IMR-90 (cell line): ENCODE data around the gene MAGEA8. TPM values are rescaled to one million over a fixed set of nuclear protein-coding genes. Genes with fewer than 3 reads are reported as not detected.

Source experiments
- ATAC-seq: fragments of 200-7000 bp; cut with Tn5 transposase; 2 replicates; pipeline ENCODE4 v1.9.1; 2020; ENCODE audit warnings: low read depth, mild to moderate bottlenecking, moderate library complexity
- BruUV-seq: library from RNA; stranded (reverse); fragments of 400-500 nt; replicated peaks from 2 replicates; lab custom pipeline; 2021; lab: Mats Ljungman, UMichigan
- CTCF ChIA-PET: fragments of 300-600 bp; formaldehyde crosslinking; extraction: SDS; loops from one replicate; lab custom pipeline; 2021; ENCODE audit warnings: antibody characterized with exemption; lab: Yijun Ruan, JAX
- POLR2A ChIA-PET: fragments of 300-600 bp; sonication (Branson Sonifier 250); formaldehyde crosslinking; loops from one replicate; lab custom pipeline; 2022; ENCODE audit warnings: antibody characterized with exemption; ENCODE audit not compliant: unreplicated experiment; lab: Charles Lee
- DNase-seq: peaks from one replicate; pipeline ENCODE4 v3.0.0; 2013
- H2AFZ ChIP-seq: replicated peaks from 2 replicates; pipeline ENCODE3; 2013; ENCODE audit warnings: low read length, mild to moderate bottlenecking; ENCODE audit not compliant: poor library complexity
- H2AK5ac ChIP-seq: 2 replicates; pipeline ENCODE4 v1.6.1; 2013; ENCODE audit warnings: low read depth, low read length, inconsistent platforms
- H2AK9ac ChIP-seq: replicated peaks from 2 replicates; pipeline ENCODE3; 2013; ENCODE audit warnings: mild to moderate bottlenecking, low read depth, low read length, moderate library complexity; ENCODE audit not compliant: poor library complexity
- H2BK120ac ChIP-seq: 2 replicates; pipeline ENCODE4 v1.6.1; 2013; ENCODE audit warnings: low read depth, low read length, inconsistent platforms
- H2BK15ac ChIP-seq: 3 replicates; pipeline ENCODE4 v1.6.1; 2013; ENCODE audit warnings: low read depth, low read length, inconsistent platforms
- H2BK20ac ChIP-seq: 2 replicates; pipeline ENCODE4 v1.6.1; 2013; ENCODE audit warnings: low read depth, mild to moderate bottlenecking, inconsistent platforms, low read length, moderate library complexity
- H2BK5ac ChIP-seq: 2 replicates; pipeline ENCODE4 v1.6.1; 2013; ENCODE audit warnings: mild to moderate bottlenecking, low read depth, low read length, inconsistent platforms; ENCODE audit not compliant: poor library complexity, severe bottlenecking
- H3K14ac ChIP-seq: replicated peaks from 2 replicates; pipeline ENCODE4 v1.6.1; 2013; ENCODE audit warnings: low read depth, low read length, inconsistent platforms
- H3K18ac ChIP-seq: 2 replicates; pipeline ENCODE4 v1.6.1; 2013; ENCODE audit warnings: low read depth, low read length, control low read depth
- H3K23ac ChIP-seq: 2 replicates; pipeline ENCODE4 v1.6.1; 2013; ENCODE audit warnings: low read depth, low read length, inconsistent platforms
- H3K27ac ChIP-seq: 2 replicates; pipeline ENCODE4 v1.5.1; 2013; ENCODE audit warnings: mild to moderate bottlenecking, control low read depth, low read length; ENCODE audit not compliant: insufficient read depth
- H3K27me3 ChIP-seq: 2 replicates; pipeline ENCODE4 v1.6.1; 2013; ENCODE audit warnings: low read length; ENCODE audit not compliant: control insufficient read depth, insufficient read depth
- H3K36me3 ChIP-seq: 2 replicates; pipeline ENCODE4 v1.6.1; 2013; ENCODE audit warnings: low read length, mixed read lengths; ENCODE audit not compliant: control insufficient read depth, insufficient read depth
- H3K4ac ChIP-seq: 2 replicates; pipeline ENCODE4 v1.6.1; 2013; ENCODE audit warnings: low read depth, low read length, inconsistent platforms
- H3K4me1 ChIP-seq: 2 replicates; pipeline ENCODE4 v1.6.1; 2013; ENCODE audit warnings: low read length, mixed read lengths; ENCODE audit not compliant: control insufficient read depth, insufficient read depth
- H3K4me2 ChIP-seq: 2 replicates; pipeline ENCODE4 v1.6.1; 2013; ENCODE audit warnings: low read depth, mild to moderate bottlenecking, control low read depth, low read length, moderate library complexity
- H3K4me3 ChIP-seq: 2 replicates; pipeline ENCODE4 v1.5.1; 2013; ENCODE audit warnings: low read depth, mild to moderate bottlenecking, control low read depth, low read length, moderate library complexity; ENCODE audit not compliant: insufficient read depth
- H3K56ac ChIP-seq: 2 replicates; pipeline ENCODE4 v1.6.1; 2013; ENCODE audit warnings: low read length, inconsistent platforms; ENCODE audit not compliant: insufficient read depth; ENCODE audit errors: extremely low read depth
- H3K79me1 ChIP-seq, 2 experiments: 2 replicates each; pipeline ENCODE4 v1.6.1; 2013; ENCODE audit warnings: low read length in 2 of 2, inconsistent platforms in 1 of 2, low read depth in 1 of 2
- H3K9ac ChIP-seq: 2 replicates; pipeline ENCODE4 v1.6.1; 2013; ENCODE audit warnings: low read depth, low read length, control low read depth
- H3K9me1 ChIP-seq: 2 replicates; pipeline ENCODE4 v1.6.1; 2013; ENCODE audit warnings: low read length, inconsistent platforms; ENCODE audit not compliant: insufficient read depth
- H3K9me3 ChIP-seq: 2 replicates; pipeline ENCODE4 v1.6.1; 2013; ENCODE audit warnings: low read length; ENCODE audit not compliant: control insufficient read depth, insufficient read depth
- H4K20me1 ChIP-seq: 2 replicates; pipeline ENCODE4 v1.6.1; 2013; ENCODE audit warnings: low read length, inconsistent platforms; ENCODE audit not compliant: insufficient read depth
- H4K5ac ChIP-seq: 2 replicates; pipeline ENCODE4 v1.6.1; 2013; ENCODE audit warnings: mild to moderate bottlenecking, low read depth, low read length, control low read depth
- H4K8ac ChIP-seq, 2 experiments: 2 replicates each; pipeline ENCODE4 v1.6.1; 2013; ENCODE audit warnings: low read depth in 2 of 2, low read length in 2 of 2, control low read depth in 1 of 2, inconsistent platforms in 1 of 2
- H4K91ac ChIP-seq: 2 replicates; pipeline ENCODE4 v1.6.1; 2013; ENCODE audit warnings: low read depth, low read length, inconsistent platforms; ENCODE audit not compliant: insufficient read depth
- BHLHE40 ChIP-seq: fragments of 150-350 bp; IDR thresholded peaks from 2 replicates; pipeline ENCODE4 v1.6.1; 2016; ENCODE audit warnings: mild to moderate bottlenecking, low read depth, low read length
- CEBPB ChIP-seq: IDR thresholded peaks from 2 replicates; pipeline ENCODE4 v1.6.1; 2012; ENCODE audit warnings: low read depth, low read length, improper control_type of control experiment
- CHD1 ChIP-seq: IDR thresholded peaks from 2 replicates; pipeline ENCODE4 v1.6.1; 2012; ENCODE audit warnings: low read depth, low read length, improper control_type of control experiment
- CTCF ChIP-seq: conservative IDR thresholded peaks from 2 replicates; pipeline ENCODE4 v1.5.1; 2012; ENCODE audit warnings: mild to moderate bottlenecking, low read depth, low read length, improper control_type of control experiment
- FOS ChIP-seq: fragments of 150-350 bp; IDR thresholded peaks from 2 replicates; pipeline ENCODE4 v1.6.1; 2016; ENCODE audit warnings: low read depth, low read length
- MAZ ChIP-seq: IDR thresholded peaks from 2 replicates; pipeline ENCODE4 v1.6.1; 2012; ENCODE audit warnings: low read depth, mild to moderate bottlenecking, low read length, improper control_type of control experiment, moderate library complexity, borderline replicate concordance
- MXI1 ChIP-seq: IDR thresholded peaks from 2 replicates; pipeline ENCODE4 v1.6.1; 2012; ENCODE audit warnings: low read depth, mild to moderate bottlenecking, low read length, moderate library complexity, borderline replicate concordance
- NFE2L2 ChIP-seq: fragments of 150-350 bp; IDR thresholded peaks from 2 replicates; pipeline ENCODE4 v1.6.1; 2016; ENCODE audit warnings: low read depth, mild to moderate bottlenecking, low read length
- POLR2A ChIP-seq: IDR thresholded peaks from 2 replicates; pipeline ENCODE4 v1.6.1; 2012; ENCODE audit warnings: mild to moderate bottlenecking, low read depth, low read length
- RAD21 ChIP-seq: IDR thresholded peaks from 2 replicates; pipeline ENCODE4 v1.6.1; 2012; ENCODE audit warnings: low read length, improper control_type of control experiment
- RCOR1 ChIP-seq: IDR thresholded peaks from 2 replicates; pipeline ENCODE4 v1.6.1; 2012; ENCODE audit warnings: mild to moderate bottlenecking, low read length, improper control_type of control experiment; ENCODE audit not compliant: insufficient replicate concordance
- RFX5 ChIP-seq: IDR thresholded peaks from 2 replicates; pipeline ENCODE4 v1.8.0; 2012; ENCODE audit warnings: low read depth, mild to moderate bottlenecking, low read length, moderate library complexity
- SMC3 ChIP-seq: fragments of 150-350 bp; IDR thresholded peaks from 2 replicates; pipeline ENCODE4 v1.6.1; 2016; ENCODE audit warnings: low read depth, mild to moderate bottlenecking, antibody characterized with exemption, low read length, moderate library complexity
- USF2 ChIP-seq: fragments of 150-350 bp; IDR thresholded peaks from 2 replicates; pipeline ENCODE4 v1.6.1; 2017; ENCODE audit warnings: mild to moderate bottlenecking, antibody characterized with exemption, low read length, low read depth
- WGBS, 2 experiments: methylation state at CpG; one replicate each; pipeline versions ENCODE4 v1.1.5 to v1.1.7; 2013; ENCODE audit warnings: missing lambda C conversion rate in 2 of 2; ENCODE audit not compliant: insufficient read length in 1 of 2; ENCODE audit errors: extremely low coverage in 2 of 2; 5-methylcytosine and 5-hydroxymethylcytosine counted together
- dilution Hi-C: fragments of 300-500 bp; cut with HindIII; formaldehyde crosslinking; loops from one replicate; pipeline ENCODE4 v1.14.3; 2018; ENCODE audit warnings: low sequenced_read_pairs; ENCODE audit not compliant: unreplicated experiment
- in situ Hi-C: fragments of 300-500 bp; cut with MboI; formaldehyde crosslinking; loops from 3 replicates; pipeline ENCODE4 v1.14.3; 2019; ENCODE audit warnings: low sequenced_read_pairs, inconsistent platforms, mixed read lengths
- intact Hi-C: fragments of 100-400 bp; cut with micrococcal nuclease; formaldehyde crosslinking; loops from 2 replicates; pipeline ENCODE4 v1.10.0; 2022
- polyA plus RNA-seq, 3 experiments: library from polyadenylated mRNA; depleted of rRNA; stranded (reverse); fragments of >200 nt; gene quantifications; 2 replicates each; pipeline ENCODE4 v1.2.3, GENCODE V29; 2012; ENCODE audit warnings: low replicate concordance in 1 of 3
- total RNA-seq: library from RNA; depleted of rRNA; stranded (reverse); fragments of >200 nt; gene quantifications from 2 replicates; pipeline ENCODE4 v1.2.3, GENCODE V29; 2012
- TF ChIP-seq, protein P1 (sequence below): fragments of 150-350 bp; IDR thresholded peaks from 2 replicates; pipeline ENCODE4 v1.6.1; 2016; ENCODE audit warnings: low read depth, mild to moderate bottlenecking, low read length, moderate library complexity, borderline replicate concordance

MAGEA8 gene
- total and polyA plus RNA-seq, 2 of the 4 experiments (the other 2 are of a cell fraction): not detected

- in situ Hi-C loops: no loop called here
- H2AK9ac ChIP-seq: no peak overlapping the region
- no peak overlapping the region for H4K8ac ChIP-seq
- H3K27me3 ChIP-seq: no peaks in the 10 kb centered on the region
- ATAC-seq: no peak
- no peak overlapping the region for H4K5ac ChIP-seq
- dilution Hi-C loops: no loop called here
- no peak overlapping the region for H4K91ac ChIP-seq
- no peak overlapping the region for H3K23ac ChIP-seq
- no peak for DNase-seq
- WGBS, 2 experiments: no CpG with 5 or more reads among the region's 4 CpGs
- no peak overlapping the region for H3K56ac ChIP-seq
- BruUV-seq: no TSS peak
- no peak overlapping the region for H2AFZ ChIP-seq
- H3K79me1 ChIP-seq: no peaks in the 10 kb centered on the region
- no peak overlapping the region for H2BK15ac ChIP-seq
- no peaks in the 10 kb centered on the region for H3K36me3 ChIP-seq
- no peak overlapping the region for H3K27ac ChIP-seq
- no peak overlapping the region for H3K14ac ChIP-seq
- H3K4me2 ChIP-seq: no peak overlapping the region
- H4K20me1 ChIP-seq: no peaks in the 10 kb centered on the region
- no peaks in the 10 kb centered on the region; the same call in 1 of the 2 replicates for H3K9me1 ChIP-seq
- H2BK5ac ChIP-seq: no peak overlapping the region
- intact Hi-C loops: no loop called here
- no peaks in the 10 kb centered on the region for H3K9me3 ChIP-seq
- no peak overlapping the region for H3K4ac ChIP-seq
- ChIA-PET POLR2A (no interaction called here), CTCF (no interaction called here)
- H2BK120ac ChIP-seq: no peak overlapping the region
- no peaks in the 10 kb centered on the region for H3K4me1 ChIP-seq
- no peak overlapping the region for H3K9ac ChIP-seq
- no peak overlapping the region for H2BK20ac ChIP-seq
- no peak overlapping the region for H3K18ac ChIP-seq
- H3K4me3 ChIP-seq: no peak overlapping the region
- H2AK5ac ChIP-seq: no peak overlapping the region
- TF ChIP-seq BHLHE40: no peak
- TF ChIP-seq RFX5: no peak
- TF ChIP-seq, protein P1, sequence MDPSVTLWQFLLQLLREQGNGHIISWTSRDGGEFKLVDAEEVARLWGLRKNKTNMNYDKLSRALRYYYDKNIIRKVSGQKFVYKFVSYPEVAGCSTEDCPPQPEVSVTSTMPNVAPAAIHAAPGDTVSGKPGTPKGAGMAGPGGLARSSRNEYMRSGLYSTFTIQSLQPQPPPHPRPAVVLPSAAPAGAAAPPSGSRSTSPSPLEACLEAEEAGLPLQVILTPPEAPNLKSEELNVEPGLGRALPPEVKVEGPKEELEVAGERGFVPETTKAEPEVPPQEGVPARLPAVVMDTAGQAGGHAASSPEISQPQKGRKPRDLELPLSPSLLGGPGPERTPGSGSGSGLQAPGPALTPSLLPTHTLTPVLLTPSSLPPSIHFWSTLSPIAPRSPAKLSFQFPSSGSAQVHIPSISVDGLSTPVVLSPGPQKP: no peak
- TF ChIP-seq MXI1: no peak
- TF ChIP-seq FOS: no peak
- TF ChIP-seq SMC3: no peak
- TF ChIP-seq CTCF: no peak
- no peak for TF ChIP-seq MAZ
- TF ChIP-seq CEBPB: no peak
- TF ChIP-seq USF2: no peak
- no peak for TF ChIP-seq RCOR1
- no peak for TF ChIP-seq POLR2A
- TF ChIP-seq RAD21: no peak
- TF ChIP-seq CHD1: no peak
- no peak for TF ChIP-seq NFE2L2
Observed at GRCh38 chrX:149909324-149910177, 28.6 kb downstream of the MAGEA8 start.
